ENCODE data around the gene USP7. TPM values are rescaled to one million over a fixed set of nuclear protein-coding genes. Genes with fewer than 3 reads are reported as not detected.

The USP7 gene
- total and polyA plus RNA-seq, 10 of the 15 experiments (the other 5 are each of a cell fraction or from before 2014, with no cell fraction given): 16.2 to 133 (median 60.5) TPM

DNA sequence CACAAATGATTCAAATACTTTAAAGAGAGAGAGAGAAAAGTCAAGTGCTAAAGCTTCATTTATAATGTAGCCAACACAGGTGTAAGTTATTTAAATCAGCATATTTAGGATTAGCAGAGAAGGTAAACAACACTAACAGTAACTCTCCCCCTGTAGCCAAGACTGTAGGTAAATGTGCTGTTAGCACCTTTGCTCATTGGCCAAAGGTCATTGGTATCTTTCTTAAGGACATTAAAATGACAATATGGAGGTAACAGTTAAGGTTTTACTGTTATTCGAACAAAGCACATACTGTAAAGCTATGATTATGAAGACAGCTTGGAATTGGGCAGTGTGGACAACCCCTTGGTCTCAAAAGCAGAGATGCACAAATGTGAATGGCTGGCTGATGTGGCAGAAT lies 52.9 kb downstream of the USP7 start:
- intact Hi-C loops (cut with micrococcal nuclease; ENCODE audit: unreplicated experiment): no loop called here
- H2AFZ ChIP-seq (ENCODE audit: control insufficient read depth, low read depth, low read length): no peak overlapping the region
- POLR2A ChIA-PET: no interaction called here
- peaks cover 38 to 52% of the 10 kb centered on the region in 2 experiments for H3K36me3 ChIP-seq (ENCODE audit: control insufficient read depth in 2 of 2, insufficient read depth in 2 of 2, low read length in 1 of 2)
- H3K27ac ChIP-seq (ENCODE audit: control insufficient read depth, insufficient read depth): no peak overlapping the region
- RAD21 ChIA-PET (ENCODE audit: unreplicated experiment): no interaction called here
- BruUV-seq (replicated peaks): no TSS peak
- H3K4me3 ChIP-seq: no peak overlapping the region
- ATAC-seq: no peak
- no peak for FAIRE-seq
- DNase-seq (ENCODE audit: low read depth, low spot score): no peak
- H4K20me1 ChIP-seq (ENCODE audit: control insufficient read depth, insufficient read depth): no peaks in the 10 kb centered on the region
- WGBS (ENCODE audit: insufficient coverage, insufficient replicate concordance, low lambda C conversion rate, missing lambda C conversion rate): 95% methylated on average over 1 of the region's 1 CpG
- CTCF ChIA-PET: interaction anchor here (1.2 to 1.9 kb wide), 4 partner anchors 23 to 224 kb away, joined by 3 to 9 read pairs (median 4); no protein-coding TSS in a partner anchor
- H3K9me3 ChIP-seq (replicated peaks; ENCODE audit: control insufficient read depth, insufficient read depth, low read length): no peaks in the 10 kb centered on the region
- no peaks in the 10 kb centered on the region; the same call in none of the 2 replicates for H3K79me2 ChIP-seq (ENCODE audit: control insufficient read depth, insufficient read depth, low read length)
- SMC1A ChIA-PET (ENCODE audit: uncharacterized antibody, unreplicated experiment): interaction anchor here (1.2 to 1.5 kb wide), 2 partner anchors 37 to 39 kb away, joined by 3 to 5 read pairs; no protein-coding TSS in a partner anchor
- H3K27me3 ChIP-seq (replicated peaks in 1 of 2; ENCODE audit: control insufficient read depth in 2 of 2, insufficient read depth in 2 of 2, low read length in 1 of 2): no peaks in the 10 kb centered on the region
- H3K4me2 ChIP-seq (ENCODE audit: control insufficient read depth, insufficient read depth): no peak overlapping the region
- H3K9ac ChIP-seq (ENCODE audit: control insufficient read depth, insufficient read depth, low read length): no peak overlapping the region
- in situ Hi-C loops (cut with MboI): no loop called here
- TF ChIP-seq SIX5 (IDR thresholded peaks at IDR 0.05; ENCODE audit: low read depth, low read length, severe bottlenecking): no peak
- no peak for TF ChIP-seq ZNF207 (IDR thresholded peaks at IDR 0.05; ENCODE audit: borderline replicate concordance)
- no peak for TF ChIP-seq ESRRA (IDR thresholded peaks at IDR 0.05; ENCODE audit: low read length)
- TF ChIP-seq, protein P1, sequence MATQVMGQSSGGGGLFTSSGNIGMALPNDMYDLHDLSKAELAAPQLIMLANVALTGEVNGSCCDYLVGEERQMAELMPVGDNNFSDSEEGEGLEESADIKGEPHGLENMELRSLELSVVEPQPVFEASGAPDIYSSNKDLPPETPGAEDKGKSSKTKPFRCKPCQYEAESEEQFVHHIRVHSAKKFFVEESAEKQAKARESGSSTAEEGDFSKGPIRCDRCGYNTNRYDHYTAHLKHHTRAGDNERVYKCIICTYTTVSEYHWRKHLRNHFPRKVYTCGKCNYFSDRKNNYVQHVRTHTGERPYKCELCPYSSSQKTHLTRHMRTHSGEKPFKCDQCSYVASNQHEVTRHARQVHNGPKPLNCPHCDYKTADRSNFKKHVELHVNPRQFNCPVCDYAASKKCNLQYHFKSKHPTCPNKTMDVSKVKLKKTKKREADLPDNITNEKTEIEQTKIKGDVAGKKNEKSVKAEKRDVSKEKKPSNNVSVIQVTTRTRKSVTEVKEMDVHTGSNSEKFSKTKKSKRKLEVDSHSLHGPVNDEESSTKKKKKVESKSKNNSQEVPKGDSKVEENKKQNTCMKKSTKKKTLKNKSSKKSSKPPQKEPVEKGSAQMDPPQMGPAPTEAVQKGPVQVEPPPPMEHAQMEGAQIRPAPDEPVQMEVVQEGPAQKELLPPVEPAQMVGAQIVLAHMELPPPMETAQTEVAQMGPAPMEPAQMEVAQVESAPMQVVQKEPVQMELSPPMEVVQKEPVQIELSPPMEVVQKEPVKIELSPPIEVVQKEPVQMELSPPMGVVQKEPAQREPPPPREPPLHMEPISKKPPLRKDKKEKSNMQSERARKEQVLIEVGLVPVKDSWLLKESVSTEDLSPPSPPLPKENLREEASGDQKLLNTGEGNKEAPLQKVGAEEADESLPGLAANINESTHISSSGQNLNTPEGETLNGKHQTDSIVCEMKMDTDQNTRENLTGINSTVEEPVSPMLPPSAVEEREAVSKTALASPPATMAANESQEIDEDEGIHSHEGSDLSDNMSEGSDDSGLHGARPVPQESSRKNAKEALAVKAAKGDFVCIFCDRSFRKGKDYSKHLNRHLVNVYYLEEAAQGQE (IDR thresholded peaks at IDR 0.05; ENCODE audit: low read depth, low read length): no peak
- TF ChIP-seq NFIC (IDR thresholded peaks at IDR 0.05; ENCODE audit: low read depth, low read length): no peak
- no peak for TF ChIP-seq PAX5 (IDR thresholded peaks at IDR 0.05; ENCODE audit: borderline replicate concordance, low read depth, low read length)
- no peak for TF ChIP-seq TCF12 (IDR thresholded peaks at IDR 0.05; ENCODE audit: low read depth, low read length)
- H3K4me1 ChIP-seq (ENCODE audit: control insufficient read depth, insufficient read depth, low read length): no peaks in the 10 kb centered on the region

Measured in GM12878 (cell line).